ENCODE results near the gene WDFY2. TPM values are rescaled to one million over a fixed set of nuclear protein-coding genes. Genes with fewer than 3 reads are reported as not detected.
"Not testable (repeated sequence)": the region's sequence is repeated elsewhere in the genome, so short reads cannot be mapped to it uniquely, and the experiment has no call there.

Gene WDFY2
- total RNA-seq, 3 donors from 2014 or later: 3.4 to 9.6 (median 6.6) TPM

DNA sequence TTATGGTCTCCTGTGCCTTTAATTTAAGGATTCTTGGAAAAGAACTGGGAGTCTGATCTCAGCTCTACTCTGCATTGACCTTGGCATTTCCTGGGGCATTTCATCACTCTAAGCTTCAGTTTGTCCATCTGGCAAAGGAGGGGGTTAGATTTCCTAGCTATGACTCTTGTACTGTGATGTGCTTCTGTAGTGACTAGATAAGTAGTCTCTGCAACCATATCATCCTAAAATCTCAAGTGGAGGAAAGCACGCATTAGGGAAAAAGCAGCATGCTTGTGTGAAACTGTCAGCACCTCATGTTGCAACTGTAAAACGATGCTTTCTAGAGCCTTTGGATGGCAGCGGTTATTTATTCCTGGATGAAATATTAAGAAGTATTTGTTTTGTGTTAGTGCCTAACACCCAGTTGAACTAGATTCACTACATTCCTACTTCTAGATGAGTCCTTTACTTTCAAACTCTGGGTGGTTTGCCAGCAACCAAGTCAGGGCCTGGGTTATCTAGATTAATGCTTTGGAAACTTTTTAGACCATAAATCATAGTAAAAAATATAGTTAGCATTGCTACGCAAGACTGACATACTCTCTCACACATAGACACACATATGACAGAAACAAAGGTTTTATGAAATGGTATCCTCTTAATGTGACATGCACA is 6.8 kb downstream of the WDFY2 start:
- no peaks in the 10 kb centered on the region for H3K36me3 ChIP-seq (ENCODE audit: low read depth)
- no peaks in the 10 kb centered on the region for H3K4me1 ChIP-seq (ENCODE audit: low read depth)
- DNase-seq (no peak), ATAC-seq (peak; percentile 51)
- TF ChIP-seq, protein P1, sequence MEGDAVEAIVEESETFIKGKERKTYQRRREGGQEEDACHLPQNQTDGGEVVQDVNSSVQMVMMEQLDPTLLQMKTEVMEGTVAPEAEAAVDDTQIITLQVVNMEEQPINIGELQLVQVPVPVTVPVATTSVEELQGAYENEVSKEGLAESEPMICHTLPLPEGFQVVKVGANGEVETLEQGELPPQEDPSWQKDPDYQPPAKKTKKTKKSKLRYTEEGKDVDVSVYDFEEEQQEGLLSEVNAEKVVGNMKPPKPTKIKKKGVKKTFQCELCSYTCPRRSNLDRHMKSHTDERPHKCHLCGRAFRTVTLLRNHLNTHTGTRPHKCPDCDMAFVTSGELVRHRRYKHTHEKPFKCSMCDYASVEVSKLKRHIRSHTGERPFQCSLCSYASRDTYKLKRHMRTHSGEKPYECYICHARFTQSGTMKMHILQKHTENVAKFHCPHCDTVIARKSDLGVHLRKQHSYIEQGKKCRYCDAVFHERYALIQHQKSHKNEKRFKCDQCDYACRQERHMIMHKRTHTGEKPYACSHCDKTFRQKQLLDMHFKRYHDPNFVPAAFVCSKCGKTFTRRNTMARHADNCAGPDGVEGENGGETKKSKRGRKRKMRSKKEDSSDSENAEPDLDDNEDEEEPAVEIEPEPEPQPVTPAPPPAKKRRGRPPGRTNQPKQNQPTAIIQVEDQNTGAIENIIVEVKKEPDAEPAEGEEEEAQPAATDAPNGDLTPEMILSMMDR (IDR thresholded peaks at IDR 0.05): no peak
- intact Hi-C loops (cut with DNase I, micrococcal nuclease): no loop called here
- H3K4me3 ChIP-seq: no peak overlapping the region
- no peaks in the 10 kb centered on the region for H3K9me3 ChIP-seq

DNA sequence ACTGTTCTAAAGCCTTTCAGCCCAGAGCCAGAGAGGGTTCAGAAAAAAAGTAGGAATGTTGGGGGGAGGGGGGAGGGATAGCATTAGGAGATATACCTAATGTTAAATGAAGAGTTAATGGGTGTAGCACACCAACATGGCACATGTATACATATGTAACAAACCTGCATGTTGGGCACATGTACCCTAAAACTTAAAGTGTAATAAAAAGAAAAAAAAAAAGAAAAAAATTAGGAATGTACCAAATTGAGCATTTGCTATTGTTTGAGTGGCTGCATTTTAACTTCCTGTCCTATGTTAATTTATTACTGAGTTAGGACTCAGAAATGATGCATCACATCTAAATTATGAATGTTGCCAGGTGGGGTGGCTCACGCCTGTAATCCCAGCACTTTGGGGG is 7.7 kb downstream of the WDFY2 start:
- H3K36me3 ChIP-seq (ENCODE audit: low read depth); H3K4me3 ChIP-seq; H3K9me3 ChIP-seq; intact Hi-C loops (cut with DNase I, micrococcal nuclease); ATAC-seq; DNase-seq; H3K4me1 ChIP-seq (ENCODE audit: low read depth): not testable (repeated sequence)

DNA sequence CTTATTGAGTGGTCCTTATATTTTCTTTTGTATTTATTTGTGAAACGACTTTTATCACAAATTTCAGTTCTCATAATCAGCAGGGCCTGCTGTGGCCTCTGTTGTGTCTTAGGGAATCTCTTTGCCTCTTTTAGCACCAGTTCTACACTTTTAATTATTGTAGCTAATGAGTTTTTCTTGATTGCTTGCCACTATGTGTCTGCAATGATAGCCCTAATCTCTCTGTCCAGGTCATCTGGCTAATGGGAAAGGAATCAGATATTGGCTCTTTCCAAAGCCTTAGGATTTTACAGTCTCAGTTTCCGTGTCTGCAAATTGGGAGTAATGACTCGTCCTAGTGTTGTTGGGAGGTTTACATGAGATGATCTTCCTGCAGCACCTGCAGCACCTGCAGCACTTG is 10.2 kb downstream of the WDFY2 start:
- intact Hi-C loops (cut with DNase I, micrococcal nuclease): no loop called here
- TF ChIP-seq, protein P1 (IDR thresholded peaks at IDR 0.05): no peak
- H3K4me1 ChIP-seq (ENCODE audit: low read depth): no peaks in the 10 kb centered on the region

DNA sequence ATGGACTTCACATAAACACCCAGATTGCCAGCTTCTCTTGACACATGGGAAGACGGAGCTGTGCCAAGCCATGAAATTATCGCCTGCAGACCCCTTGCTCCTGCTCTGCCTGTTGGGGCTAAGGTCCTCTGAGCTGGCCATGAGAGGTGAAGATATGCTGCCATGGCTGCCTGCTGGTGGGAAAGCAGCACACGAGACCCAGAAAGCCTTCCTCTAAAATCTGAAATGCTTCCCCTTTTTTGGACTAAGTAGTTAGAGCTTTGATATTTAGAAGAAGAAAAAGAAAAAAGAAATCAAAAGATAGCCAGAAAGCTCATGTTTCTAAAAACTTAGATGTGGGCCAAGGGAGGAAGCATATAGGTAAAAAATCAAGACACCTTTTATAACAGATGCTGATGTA is 11.2 kb downstream of the WDFY2 start:
- no peaks in the 10 kb centered on the region for H3K4me1 ChIP-seq (ENCODE audit: low read depth)
- no peak overlapping the region for H3K4me3 ChIP-seq
- H3K9me3 ChIP-seq: no peaks in the 10 kb centered on the region
- TF ChIP-seq, protein P1 (IDR thresholded peaks at IDR 0.05): no peak
- no peak for ATAC-seq
- intact Hi-C loops (cut with DNase I, micrococcal nuclease): no loop called here
- no peak for DNase-seq
- no peaks in the 10 kb centered on the region for H3K36me3 ChIP-seq (ENCODE audit: low read depth)

More for the DNA sequence above, 10.2 kb downstream of the WDFY2 start:
- no peaks in the 10 kb centered on the region for H3K9me3 ChIP-seq
- DNase-seq: no peak
- ATAC-seq: no peak
- H3K4me3 ChIP-seq: no peak overlapping the region
- H3K36me3 ChIP-seq (ENCODE audit: low read depth): no peaks in the 10 kb centered on the region

DNA sequence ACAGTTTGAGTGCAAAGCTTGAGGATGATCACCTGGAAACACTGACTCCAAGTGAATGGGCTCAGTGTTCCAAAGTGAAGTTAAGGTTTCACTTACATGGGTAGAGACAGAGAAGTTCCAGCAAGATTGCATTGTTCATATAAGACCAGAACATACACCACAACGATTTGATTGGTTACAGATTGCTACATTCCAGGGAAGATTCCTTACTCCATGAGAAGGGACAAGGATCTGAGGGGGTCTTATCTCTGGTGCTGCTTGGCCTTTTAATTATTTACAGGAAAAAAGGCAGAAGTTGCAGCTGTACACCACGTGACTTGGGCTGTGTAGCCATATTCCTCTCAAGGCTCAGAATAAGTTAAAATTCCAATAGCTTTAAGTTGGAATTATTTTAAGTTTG is 12.3 kb downstream of the WDFY2 start:
- DNase-seq: no peak
- TF ChIP-seq, protein P1 (IDR thresholded peaks at IDR 0.05): no peak
- intact Hi-C loops (cut with DNase I, micrococcal nuclease): no loop called here
- no peak for ATAC-seq
- H3K4me3 ChIP-seq: no peak overlapping the region
- no peaks in the 10 kb centered on the region for H3K9me3 ChIP-seq
- H3K36me3 ChIP-seq (ENCODE audit: low read depth): no peaks in the 10 kb centered on the region
- no peaks in the 10 kb centered on the region for H3K4me1 ChIP-seq (ENCODE audit: low read depth)

DNA sequence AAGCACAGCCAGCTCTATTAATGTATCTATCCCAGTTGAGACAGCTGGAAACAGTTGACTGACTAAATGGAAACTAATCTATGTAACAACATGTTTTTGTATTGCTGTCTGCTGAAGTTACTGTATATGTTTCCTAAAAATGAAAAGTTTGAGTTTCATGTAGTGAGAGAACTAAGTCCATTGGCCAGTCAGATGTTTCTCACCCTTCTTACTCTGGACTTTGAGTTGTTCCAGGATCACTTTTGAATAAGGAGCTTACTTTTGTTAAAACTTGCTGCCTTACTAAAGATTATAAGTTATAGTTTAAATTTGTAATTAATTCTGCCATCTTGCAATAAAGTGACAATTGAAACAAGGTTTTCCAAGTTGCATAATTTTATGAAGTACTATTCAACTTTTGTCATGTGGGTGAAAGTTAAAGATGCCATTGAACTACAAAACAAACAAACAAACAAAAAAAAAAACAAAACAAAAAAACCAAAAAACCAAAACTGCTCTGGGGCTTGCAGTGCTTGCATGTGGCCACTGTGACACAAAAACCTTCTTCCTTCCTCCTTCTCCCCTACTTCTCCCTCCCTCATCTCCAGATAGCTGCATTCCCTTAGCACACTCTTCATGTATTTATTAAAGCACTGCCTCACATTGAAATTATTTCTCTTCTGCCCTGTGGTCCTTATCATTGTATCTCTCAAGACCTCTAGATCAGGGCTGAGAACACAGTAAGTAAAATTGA is 15.3 kb downstream of the WDFY2 start:
- Histone ChIP-seq H3K4me3 (no peak overlapping the region), H3K4me1 (ENCODE audit: low read depth) (no peaks in the 10 kb centered on the region), H3K36me3 (ENCODE audit: low read depth) (no peaks in the 10 kb centered on the region), H3K9me3 (no peaks in the 10 kb centered on the region)
- no peak for DNase-seq
- no peak for ATAC-seq
- TF ChIP-seq, protein P1 (IDR thresholded peaks at IDR 0.05): no peak
- intact Hi-C loops (cut with DNase I, micrococcal nuclease): no loop called here
